Keratinocyte (primary cell): Measurements from ENCODE around the gene CNGA1. TPM values are rescaled to one million over a fixed set of nuclear protein-coding genes. Genes with fewer than 3 reads are reported as not detected.

ENCODE experiments used
- DNase-seq: peaks from one replicate; pipeline ENCODE4 v3.0.0-alpha.2; 2011; ENCODE audit warnings: low read depth, missing footprints, low spot score
- FAIRE-seq: peaks from 2 replicates; lab custom pipeline; 2011; peaks lifted over from hg19 to GRCh38; lab: Jason Lieb, UNC
- H2AFZ ChIP-seq: 2 replicates; pipeline ENCODE4 v1.6.0; 2012; ENCODE audit warnings: low read length, control low read depth, inconsistent platforms; ENCODE audit not compliant: control insufficient read depth
- H3K27ac ChIP-seq: 2 replicates; pipeline ENCODE4 v1.5.1; 2011; ENCODE audit warnings: low read length; ENCODE audit not compliant: control insufficient read depth, insufficient read depth
- H3K27me3 ChIP-seq: 3 replicates; pipeline ENCODE4 v1.6.0; 2011; ENCODE audit warnings: low read length; ENCODE audit not compliant: control insufficient read depth, insufficient read depth; ENCODE audit errors: extremely low read depth
- H3K36me3 ChIP-seq, 2 experiments: 2 replicates in 1 of 2; 3 replicates in 1 of 2; pipeline ENCODE4 v1.5.1; 2011; ENCODE audit warnings: low read length in 2 of 2, mild to moderate bottlenecking in 1 of 2; ENCODE audit not compliant: control insufficient read depth in 2 of 2, insufficient read depth in 2 of 2; ENCODE audit errors: extremely low read depth in 1 of 2
- H3K4me1 ChIP-seq: 3 replicates; pipeline ENCODE4 v1.5.1; 2011; ENCODE audit warnings: low read length; ENCODE audit not compliant: control insufficient read depth, insufficient read depth; ENCODE audit errors: extremely low read depth
- H3K4me2 ChIP-seq: 3 replicates; pipeline ENCODE4 v1.6.0; 2011; ENCODE audit warnings: low read depth, low read length; ENCODE audit not compliant: control insufficient read depth, insufficient read depth; ENCODE audit errors: extremely low read depth
- H3K4me3 ChIP-seq, 3 experiments: fragments of 200-600 bp in 1 of 3; sonication (generic) in 1 of 3; 2 replicates in 2 of 3; 3 replicates in 1 of 3; pipeline ENCODE4 v1.5.1; 2011 to 2016; ENCODE audit warnings: low read length in 3 of 3, mild to moderate bottlenecking in 3 of 3, control low read depth in 2 of 3, inconsistent platforms in 1 of 3, low read depth in 1 of 3, mixed read lengths in 1 of 3, mixed run types in 1 of 3, moderate library complexity in 1 of 3; ENCODE audit not compliant: control insufficient read depth in 2 of 3, insufficient read depth in 2 of 3; ENCODE audit errors: extremely low read depth in 1 of 3
- H3K79me2 ChIP-seq: 2 replicates; pipeline ENCODE4 v1.6.0; 2012; ENCODE audit warnings: low read length; ENCODE audit not compliant: control insufficient read depth, insufficient read depth
- H3K9ac ChIP-seq: 3 replicates; pipeline ENCODE4 v1.6.0; 2011; ENCODE audit warnings: low read length; ENCODE audit not compliant: control insufficient read depth, insufficient read depth; ENCODE audit errors: extremely low read depth
- H3K9me1 ChIP-seq: 3 replicates; pipeline ENCODE4 v1.6.0; 2011; ENCODE audit warnings: low read length; ENCODE audit not compliant: control insufficient read depth, insufficient read depth; ENCODE audit errors: extremely low read depth
- H3K9me3 ChIP-seq: 2 replicates; pipeline ENCODE4 v1.5.1; 2012; ENCODE audit warnings: low read depth, low read length; ENCODE audit not compliant: control insufficient read depth
- H4K20me1 ChIP-seq: 3 replicates; pipeline ENCODE4 v1.6.0; 2011; ENCODE audit warnings: low read length; ENCODE audit not compliant: control insufficient read depth, insufficient read depth; ENCODE audit errors: extremely low read depth
- CTCF ChIP-seq, 3 experiments: IDR thresholded peaks in 1 of 3; conservative IDR thresholded peaks in 1 of 3; optimal IDR thresholded peaks in 1 of 3; 2 replicates in 2 of 3; 3 replicates in 1 of 3; pipeline versions ENCODE3 to v1.5.1; 2011; ENCODE audit warnings: low read length in 3 of 3, mild to moderate bottlenecking in 3 of 3, moderate library complexity in 2 of 3, control low read depth in 1 of 3, inconsistent platforms in 1 of 3; ENCODE audit not compliant: insufficient read depth in 2 of 3; ENCODE audit errors: extremely low read depth in 1 of 3
- EZH2 ChIP-seq: IDR thresholded peaks from one replicate; pipeline ENCODE4 v1.6.1; 2012; ENCODE audit warnings: inconsistent platforms, mild to moderate bottlenecking, low read length, moderate library complexity
- dilution Hi-C: fragments of 300-500 bp; cut with MboI; formaldehyde crosslinking; loops from one replicate; pipeline ENCODE4 v1.7.0; 2020; ENCODE audit warnings: low sequenced_read_pairs; ENCODE audit not compliant: extremely low pct_ligation_motif_present
- polyA plus RNA-seq, 5 experiments: library from polyadenylated mRNA; depleted of rRNA in 3 of 5; stranded (reverse) in 3 of 5; stranded (forward) in 1 of 5; unstranded in 1 of 5; fragments of >200 nt; gene quantifications; 1 replicate in 1 of 5; 2 replicates in 3 of 5; 3 replicates in 1 of 5; pipeline versions ENCODE4 v1.2.1 to v1.2.3, GENCODE V29; 2011 to 2012; ENCODE audit warnings: missing spikeins in 2 of 5, low read depth in 1 of 5, low replicate concordance in 1 of 5

CNGA1 gene
- polyA plus RNA-seq, 1 donor (not counting 4 experiments of a cell fraction or from before 2014, with no cell fraction given) = 0.58 TPM

- Histone ChIP-seq H3K4me3 (no peak overlapping the region), H3K9ac (no peak overlapping the region), H3K9me1 (no peaks in the 10 kb centered on the region), H3K36me3 (peaks cover 9 to 35% of the 10 kb centered on the region in 2 experiments), H3K27me3 (no peaks in the 10 kb centered on the region), H3K27ac (no peak overlapping the region), H4K20me1 (no peaks in the 10 kb centered on the region), H3K9me3 (no peaks in the 10 kb centered on the region), H3K4me1 (peaks cover 5% of the 10 kb centered on the region), H2AFZ (no peak overlapping the region), H3K79me2 (peaks cover 47% of the 10 kb centered on the region), H3K4me2 (no peak overlapping the region)
- TF ChIP-seq CTCF (optimal IDR thresholded peaks at IDR 0.05 in 1 of 3, IDR thresholded peaks at IDR 0.05 in 1 of 3, conservative IDR thresholded peaks at IDR 0.05 in 1 of 3; ENCODE audit: extremely low read depth in 1 of 3, insufficient read depth in 2 of 3, low read length in 3 of 3) = no peak
- TF ChIP-seq EZH2 = no peak
- dilution Hi-C loops = no loop called here
- FAIRE-seq (no peak), DNase-seq (no peak)
Measured at GRCh38 chr4:47907089-47907646, 109.3 kb downstream of the CNGA1 start.

GRCh38 chr4:47899639-47900038 is 116.8 kb downstream of the CNGA1 start:
- no peak for FAIRE-seq
- no peak for TF ChIP-seq CTCF (optimal IDR thresholded peaks at IDR 0.05 in 1 of 3, IDR thresholded peaks at IDR 0.05 in 1 of 3, conservative IDR thresholded peaks at IDR 0.05 in 1 of 3; ENCODE audit: extremely low read depth in 1 of 3, insufficient read depth in 2 of 3, low read length in 3 of 3)
- no peak for TF ChIP-seq EZH2
- Histone ChIP-seq H3K4me2 (no peak overlapping the region), H3K4me1 (no peaks in the 10 kb centered on the region), H3K9me3 (no peaks in the 10 kb centered on the region), H3K27ac (no peak overlapping the region), H2AFZ (no peak overlapping the region), H3K79me2 (no peaks in the 10 kb centered on the region), H3K4me3 (no peak overlapping the region), H4K20me1 (no peaks in the 10 kb centered on the region), H3K9me1 (no peaks in the 10 kb centered on the region), H3K36me3 (peaks cover 5 to 19% of the 10 kb centered on the region in 2 experiments), H3K27me3 (no peaks in the 10 kb centered on the region), H3K9ac (no peak overlapping the region)
- DNase-seq = no peak
- dilution Hi-C loops = no loop called here
